Tibial artery (tissue), 4 donors: ENCODE data around the gene REXO5.

Experiments
- DNase-seq, 2 donors: peaks; one replicate each; pipeline ENCODE4 v3.0.0-alpha.2; 2019
- H3K27ac ChIP-seq, 2 donors: fragments of 200-600 bp; sonication (generic) in 1 of 2; 1 replicate in 1 of 2; 2 replicates in 1 of 2; pipeline ENCODE4 v1.5.1; 2018 to 2019; ENCODE audit warnings: mild to moderate bottlenecking in 1 of 2
- H3K27me3 ChIP-seq, 2 donors: fragments of 200-600 bp; sonication (generic) in 1 of 2; one replicate each; pipeline versions ENCODE4 v1.5.1 to v1.6.0; 2016 to 2019
- H3K36me3 ChIP-seq, 3 donors: fragments of 200-600 bp; sonication (generic) in 2 of 3; one replicate each; pipeline ENCODE4 v1.5.1; 2016 to 2019; ENCODE audit warnings: mild to moderate bottlenecking in 2 of 3
- H3K4me1 ChIP-seq, 4 donors: fragments of 200-600 bp; sonication (generic) in 2 of 4; 1 replicate in 3 of 4; 2 replicates in 1 of 4; pipeline ENCODE4 v1.5.1; 2016 to 2019
- H3K4me3 ChIP-seq, 2 donors: fragments of 200-600 bp; sonication (generic) in 1 of 2; 1 replicate in 1 of 2; 2 replicates in 1 of 2; pipeline ENCODE4 v1.5.1; 2018 to 2019; ENCODE audit warnings: mild to moderate bottlenecking in 2 of 2
- H3K9me3 ChIP-seq, 3 donors: fragments of 200-600 bp; sonication (generic) in 1 of 3; one replicate each; pipeline ENCODE4 v1.5.1; 2016 to 2019
- CTCF ChIP-seq, 2 experiments: fragments of 200-600 bp in 1 of 2; fragments of 450-650 bp in 1 of 2; IDR thresholded peaks; one replicate each; pipeline ENCODE4 v1.5.1; 2017 to 2019; ENCODE audit warnings: antibody characterized with exemption in 2 of 2, mild to moderate bottlenecking in 1 of 2, moderate library complexity in 1 of 2
- intact Hi-C: fragments of 100-400 bp; cut with DNase I; formaldehyde crosslinking; loops from one replicate; pipeline ENCODE4 v1.15.0; 2023; ENCODE audit warnings: low total_unique reads

REXO5 gene

GRCh38 chr16:20774703-20775362, 31.5 kb upstream of the REXO5 start:
- no peak overlapping the region for H3K4me3 ChIP-seq
- no peak overlapping the region for H3K27ac ChIP-seq
- no peaks in the 10 kb centered on the region for H3K27me3 ChIP-seq
- intact Hi-C loops, result no loop called here
- peak in 1 of 2 donors; percentile 24 for DNase-seq
- H3K36me3 ChIP-seq, result peaks cover 0 to 11% (median 0%) of the 10 kb centered on the region in 3 donors
- H3K4me1 ChIP-seq, result no peaks in the 10 kb centered on the region
- no peaks in the 10 kb centered on the region for H3K9me3 ChIP-seq
- TF ChIP-seq CTCF (IDR thresholded peaks at IDR 0.05), result peak in 1 of 2 experiments; percentile 18

GRCh38 chr16:20781697-20782096, 24.6 kb upstream of the REXO5 start:
- Histone ChIP-seq H3K4me3 (no peak overlapping the region), H3K9me3 (no peaks in the 10 kb centered on the region), H3K27ac (no peak overlapping the region), H3K4me1 (no peaks in the 10 kb centered on the region), H3K27me3 (no peaks in the 10 kb centered on the region), H3K36me3 (peaks cover 0 to 11% (median 0%) of the 10 kb centered on the region in 3 donors)
- no peak for DNase-seq
- intact Hi-C loops, result no loop called here
- no peak for TF ChIP-seq CTCF (IDR thresholded peaks at IDR 0.05)

- intact Hi-C loops, result no loop called here
- Histone ChIP-seq H3K4me1 (no peaks in the 10 kb centered on the region), H3K4me3 (no peak overlapping the region), H3K27ac (no peak overlapping the region), H3K36me3 (peaks cover 0 to 6% (median 0%) of the 10 kb centered on the region in 3 donors), H3K27me3 (no peaks in the 10 kb centered on the region), H3K9me3 (no peaks in the 10 kb centered on the region)
- TF ChIP-seq CTCF (IDR thresholded peaks at IDR 0.05), result no peak
- no peak for DNase-seq
These were observed 23.9 kb upstream of the REXO5 start for GRCh38 chr16:20782470-20782869.

GRCh38 chr16:20784204-20784603, 22.1 kb upstream of the REXO5 start:
- intact Hi-C loops, result no loop called here
- no peak for DNase-seq
- TF ChIP-seq CTCF (IDR thresholded peaks at IDR 0.05), result no peak
- H3K4me3 ChIP-seq, result no peak overlapping the region
- H3K27me3 ChIP-seq, result no peaks in the 10 kb centered on the region
- no peaks in the 10 kb centered on the region for H3K4me1 ChIP-seq
- no peak overlapping the region for H3K27ac ChIP-seq
- H3K9me3 ChIP-seq, result no peaks in the 10 kb centered on the region
- no peaks in the 10 kb centered on the region for H3K36me3 ChIP-seq

- Histone ChIP-seq H3K27me3 (no peaks in the 10 kb centered on the region), H3K4me1 (peaks cover 0 to 12% (median 0%) of the 10 kb centered on the region in 4 donors), H3K4me3 (no peak overlapping the region), H3K27ac (no peak overlapping the region), H3K36me3 (no peaks in the 10 kb centered on the region), H3K9me3 (no peaks in the 10 kb centered on the region)
- DNase-seq, result no peak
- no peak for TF ChIP-seq CTCF (IDR thresholded peaks at IDR 0.05)
- intact Hi-C loops, result no loop called here
These were observed 17.2 kb upstream of the REXO5 start for GRCh38 chr16:20789130-20789529.
